Activated naive CD4-positive, alpha-beta T cell treated with Interleukin-2 at 50 U/mL for 16 hours (primary cell): ENCODE data around the gene FZD10.

Source experiments
- DNase-seq: peaks from one replicate; pipeline ENCODE4 v3.0.0-alpha.2; 2020

The FZD10 gene

GRCh38 chr12:130214686-130215395 is 52.6 kb downstream of the FZD10 start:
- DNase-seq, result no peak
